ENCODE results near the gene BCAR1.

DNA sequence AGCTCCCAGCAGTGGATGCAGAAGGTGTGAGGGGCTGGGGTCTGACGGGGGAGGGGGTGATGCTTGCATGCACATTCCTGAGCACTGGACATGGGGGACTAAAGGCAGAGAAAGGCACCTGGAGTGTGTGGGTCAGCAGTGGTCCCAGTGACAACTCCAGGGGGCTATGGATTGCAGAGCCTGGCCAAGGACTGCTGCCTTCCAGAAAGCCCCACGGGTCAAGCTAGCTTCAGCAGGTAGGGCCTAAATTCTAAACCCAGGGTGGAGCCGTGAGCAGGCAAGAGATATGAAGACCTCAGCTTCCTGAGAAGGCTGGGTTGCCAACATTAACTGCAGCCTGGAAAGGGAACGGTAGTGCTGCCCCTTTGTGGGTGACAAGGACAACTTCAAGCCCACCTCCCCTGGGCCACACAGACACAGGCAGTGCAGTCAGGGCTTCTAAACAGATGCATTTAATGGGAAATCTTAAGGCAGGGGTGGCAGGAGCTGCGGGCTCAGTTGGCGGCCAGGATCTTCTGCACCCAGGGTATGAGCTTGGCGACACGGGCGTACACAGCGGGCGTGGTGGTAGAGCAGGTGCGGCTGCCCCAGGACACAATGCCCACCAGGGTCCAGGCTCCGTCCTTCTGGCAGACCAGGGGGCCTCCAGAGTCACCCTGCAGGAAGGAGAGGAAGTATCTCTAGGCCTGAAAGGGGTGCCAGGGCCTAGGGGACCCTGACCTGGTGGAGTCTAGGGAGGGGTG, 47.6 kb downstream of the BCAR1 start:
- TF ChIP-seq GATA3 (IDR thresholded peaks at IDR 0.05; ENCODE audit: low read depth, low read length) (no peak), GATA2 (IDR thresholded peaks at IDR 0.05; ENCODE audit: low read depth, low read length) (no peak)
